Measurements from ENCODE around the gene SELENOS.

Gene SELENOS

GRCh38 chr15:101244036-101244781 is 33.1 kb downstream of the SELENOS start:
- no peak for TF ChIP-seq ZC3H10 (CRISPR knock-in tag; IDR thresholded peaks at IDR 0.05)
- TF ChIP-seq TCF4 (CRISPR knock-in tag; IDR thresholded peaks at IDR 0.05; ENCODE audit: borderline replicate concordance) = no peak
- no peak for TF ChIP-seq ZFP30 (CRISPR knock-in tag; IDR thresholded peaks at IDR 0.05)
- TF ChIP-seq OSR1 (CRISPR knock-in tag; IDR thresholded peaks at IDR 0.05) = no peak
- no peak for TF ChIP-seq ISL1 (CRISPR knock-in tag; IDR thresholded peaks at IDR 0.05)
- no peak for TF ChIP-seq CSRNP3 (CRISPR knock-in tag; IDR thresholded peaks at IDR 0.05)
- TF ChIP-seq TOX (CRISPR knock-in tag; IDR thresholded peaks at IDR 0.05; ENCODE audit: borderline replicate concordance) = no peak
- no peak for TF ChIP-seq PPARA (CRISPR knock-in tag; IDR thresholded peaks at IDR 0.05; ENCODE audit: borderline replicate concordance)
- no peak for TF ChIP-seq CSDC2 (CRISPR knock-in tag; IDR thresholded peaks at IDR 0.05)
- no peak for TF ChIP-seq ZNF8 (CRISPR knock-in tag; IDR thresholded peaks at IDR 0.05)
- no peak for TF ChIP-seq RARB (CRISPR knock-in tag; IDR thresholded peaks at IDR 0.05)
- TF ChIP-seq ZFP3 (CRISPR knock-in tag; IDR thresholded peaks at IDR 0.05) = no peak
- no peak for TF ChIP-seq ARNTL (CRISPR knock-in tag; IDR thresholded peaks at IDR 0.05; ENCODE audit: borderline replicate concordance, low read depth)
- TF ChIP-seq, protein P1, sequence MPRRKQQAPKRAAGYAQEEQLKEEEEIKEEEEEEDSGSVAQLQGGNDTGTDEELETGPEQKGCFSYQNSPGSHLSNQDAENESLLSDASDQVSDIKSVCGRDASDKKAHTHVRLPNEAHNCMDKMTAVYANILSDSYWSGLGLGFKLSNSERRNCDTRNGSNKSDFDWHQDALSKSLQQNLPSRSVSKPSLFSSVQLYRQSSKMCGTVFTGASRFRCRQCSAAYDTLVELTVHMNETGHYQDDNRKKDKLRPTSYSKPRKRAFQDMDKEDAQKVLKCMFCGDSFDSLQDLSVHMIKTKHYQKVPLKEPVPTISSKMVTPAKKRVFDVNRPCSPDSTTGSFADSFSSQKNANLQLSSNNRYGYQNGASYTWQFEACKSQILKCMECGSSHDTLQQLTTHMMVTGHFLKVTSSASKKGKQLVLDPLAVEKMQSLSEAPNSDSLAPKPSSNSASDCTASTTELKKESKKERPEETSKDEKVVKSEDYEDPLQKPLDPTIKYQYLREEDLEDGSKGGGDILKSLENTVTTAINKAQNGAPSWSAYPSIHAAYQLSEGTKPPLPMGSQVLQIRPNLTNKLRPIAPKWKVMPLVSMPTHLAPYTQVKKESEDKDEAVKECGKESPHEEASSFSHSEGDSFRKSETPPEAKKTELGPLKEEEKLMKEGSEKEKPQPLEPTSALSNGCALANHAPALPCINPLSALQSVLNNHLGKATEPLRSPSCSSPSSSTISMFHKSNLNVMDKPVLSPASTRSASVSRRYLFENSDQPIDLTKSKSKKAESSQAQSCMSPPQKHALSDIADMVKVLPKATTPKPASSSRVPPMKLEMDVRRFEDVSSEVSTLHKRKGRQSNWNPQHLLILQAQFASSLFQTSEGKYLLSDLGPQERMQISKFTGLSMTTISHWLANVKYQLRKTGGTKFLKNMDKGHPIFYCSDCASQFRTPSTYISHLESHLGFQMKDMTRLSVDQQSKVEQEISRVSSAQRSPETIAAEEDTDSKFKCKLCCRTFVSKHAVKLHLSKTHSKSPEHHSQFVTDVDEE (CRISPR knock-in tag; IDR thresholded peaks at IDR 0.05) = no peak
- TF ChIP-seq, protein P2, sequence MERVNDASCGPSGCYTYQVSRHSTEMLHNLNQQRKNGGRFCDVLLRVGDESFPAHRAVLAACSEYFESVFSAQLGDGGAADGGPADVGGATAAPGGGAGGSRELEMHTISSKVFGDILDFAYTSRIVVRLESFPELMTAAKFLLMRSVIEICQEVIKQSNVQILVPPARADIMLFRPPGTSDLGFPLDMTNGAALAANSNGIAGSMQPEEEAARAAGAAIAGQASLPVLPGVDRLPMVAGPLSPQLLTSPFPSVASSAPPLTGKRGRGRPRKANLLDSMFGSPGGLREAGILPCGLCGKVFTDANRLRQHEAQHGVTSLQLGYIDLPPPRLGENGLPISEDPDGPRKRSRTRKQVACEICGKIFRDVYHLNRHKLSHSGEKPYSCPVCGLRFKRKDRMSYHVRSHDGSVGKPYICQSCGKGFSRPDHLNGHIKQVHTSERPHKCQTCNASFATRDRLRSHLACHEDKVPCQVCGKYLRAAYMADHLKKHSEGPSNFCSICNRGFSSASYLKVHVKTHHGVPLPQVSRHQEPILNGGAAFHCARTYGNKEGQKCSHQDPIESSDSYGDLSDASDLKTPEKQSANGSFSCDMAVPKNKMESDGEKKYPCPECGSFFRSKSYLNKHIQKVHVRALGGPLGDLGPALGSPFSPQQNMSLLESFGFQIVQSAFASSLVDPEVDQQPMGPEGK (CRISPR knock-in tag; IDR thresholded peaks at IDR 0.05; ENCODE audit: borderline replicate concordance) = no peak
- no peak for TF ChIP-seq BACH2 (CRISPR knock-in tag; IDR thresholded peaks at IDR 0.05; ENCODE audit: borderline replicate concordance)
- no peak for TF ChIP-seq GLIS3 (CRISPR knock-in tag; IDR thresholded peaks at IDR 0.05)
- ATAC-seq = no peak

DNA sequence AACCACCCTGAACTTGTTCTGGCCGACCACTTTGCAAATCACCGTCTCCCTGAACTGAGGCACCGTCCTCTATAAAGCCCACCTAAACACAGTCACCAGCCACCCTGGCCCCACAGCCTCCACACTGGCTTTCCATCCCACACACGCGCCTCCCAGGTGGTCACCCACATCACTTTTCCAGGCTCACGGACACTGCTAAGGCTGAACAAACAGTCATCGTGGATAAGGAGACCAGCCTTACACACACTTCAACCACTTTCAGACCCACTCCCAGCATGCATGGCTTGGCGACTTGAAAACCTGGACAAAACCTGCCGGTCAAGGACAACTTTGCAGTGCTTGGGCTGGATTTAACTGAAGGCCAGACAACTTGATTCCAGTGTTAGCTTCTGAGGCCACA is 33.9 kb downstream of the SELENOS start:
- TF ChIP-seq GLIS3 (CRISPR knock-in tag; IDR thresholded peaks at IDR 0.05) (no peak), POU6F1 (CRISPR knock-in tag; IDR thresholded peaks at IDR 0.05; ENCODE audit: borderline replicate concordance, low read depth) (no peak), SNAI2 (CRISPR knock-in tag; IDR thresholded peaks at IDR 0.05) (no peak), ZNF8 (CRISPR knock-in tag; IDR thresholded peaks at IDR 0.05) (no peak), BACH2 (CRISPR knock-in tag; IDR thresholded peaks at IDR 0.05; ENCODE audit: borderline replicate concordance) (no peak), OSR1 (CRISPR knock-in tag; IDR thresholded peaks at IDR 0.05) (no peak), ESRRG (CRISPR knock-in tag; IDR thresholded peaks at IDR 0.05) (no peak), ZNF70 (CRISPR knock-in tag; IDR thresholded peaks at IDR 0.05) (no peak), ZNF565 (CRISPR knock-in tag; conservative IDR thresholded peaks at IDR 0.05; ENCODE audit: low read depth) (no peak), CSRNP3 (CRISPR knock-in tag; IDR thresholded peaks at IDR 0.05) (no peak), RARB (CRISPR knock-in tag; IDR thresholded peaks at IDR 0.05) (no peak), ARNTL (CRISPR knock-in tag; IDR thresholded peaks at IDR 0.05; ENCODE audit: borderline replicate concordance, low read depth) (no peak), ZC3H10 (CRISPR knock-in tag; IDR thresholded peaks at IDR 0.05) (no peak)
- TF ChIP-seq, protein P3, sequence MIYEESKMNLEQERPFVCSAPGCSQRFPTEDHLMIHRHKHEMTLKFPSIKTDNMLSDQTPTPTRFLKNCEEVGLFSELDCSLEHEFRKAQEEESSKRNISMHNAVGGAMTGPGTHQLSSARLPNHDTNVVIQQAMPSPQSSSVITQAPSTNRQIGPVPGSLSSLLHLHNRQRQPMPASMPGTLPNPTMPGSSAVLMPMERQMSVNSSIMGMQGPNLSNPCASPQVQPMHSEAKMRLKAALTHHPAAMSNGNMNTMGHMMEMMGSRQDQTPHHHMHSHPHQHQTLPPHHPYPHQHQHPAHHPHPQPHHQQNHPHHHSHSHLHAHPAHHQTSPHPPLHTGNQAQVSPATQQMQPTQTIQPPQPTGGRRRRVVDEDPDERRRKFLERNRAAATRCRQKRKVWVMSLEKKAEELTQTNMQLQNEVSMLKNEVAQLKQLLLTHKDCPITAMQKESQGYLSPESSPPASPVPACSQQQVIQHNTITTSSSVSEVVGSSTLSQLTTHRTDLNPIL (CRISPR knock-in tag; IDR thresholded peaks at IDR 0.05; ENCODE audit: low read depth) = no peak
- ATAC-seq = no peak
